A549 treated with Mapracorat at 1 μM for 4 hours (cell line): ENCODE results near the gene SNPH. TPM values are rescaled to one million over a fixed set of nuclear protein-coding genes. Genes with fewer than 3 reads are reported as not detected.

Experiments used
- total RNA-seq: library from RNA; stranded (reverse); fragments of 200-300 nt; extraction: Qiagen RNA extraction; gene quantifications from 5 replicates; pipeline ENCODE4 v1.2.3, GENCODE V29; 2022

The SNPH gene, protein sequence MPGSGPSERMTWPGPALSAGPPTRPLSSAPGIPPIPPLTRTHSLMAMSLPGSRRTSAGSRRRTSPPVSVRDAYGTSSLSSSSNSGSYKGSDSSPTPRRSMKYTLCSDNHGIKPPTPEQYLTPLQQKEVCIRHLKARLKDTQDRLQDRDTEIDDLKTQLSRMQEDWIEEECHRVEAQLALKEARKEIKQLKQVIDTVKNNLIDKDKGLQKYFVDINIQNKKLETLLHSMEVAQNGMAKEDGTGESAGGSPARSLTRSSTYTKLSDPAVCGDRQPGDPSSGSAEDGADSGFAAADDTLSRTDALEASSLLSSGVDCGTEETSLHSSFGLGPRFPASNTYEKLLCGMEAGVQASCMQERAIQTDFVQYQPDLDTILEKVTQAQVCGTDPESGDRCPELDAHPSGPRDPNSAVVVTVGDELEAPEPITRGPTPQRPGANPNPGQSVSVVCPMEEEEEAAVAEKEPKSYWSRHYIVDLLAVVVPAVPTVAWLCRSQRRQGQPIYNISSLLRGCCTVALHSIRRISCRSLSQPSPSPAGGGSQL
- total RNA-seq = 3.1 to 4.9 TPM (median 4.0 TPM) in 5 replicates

DNA sequence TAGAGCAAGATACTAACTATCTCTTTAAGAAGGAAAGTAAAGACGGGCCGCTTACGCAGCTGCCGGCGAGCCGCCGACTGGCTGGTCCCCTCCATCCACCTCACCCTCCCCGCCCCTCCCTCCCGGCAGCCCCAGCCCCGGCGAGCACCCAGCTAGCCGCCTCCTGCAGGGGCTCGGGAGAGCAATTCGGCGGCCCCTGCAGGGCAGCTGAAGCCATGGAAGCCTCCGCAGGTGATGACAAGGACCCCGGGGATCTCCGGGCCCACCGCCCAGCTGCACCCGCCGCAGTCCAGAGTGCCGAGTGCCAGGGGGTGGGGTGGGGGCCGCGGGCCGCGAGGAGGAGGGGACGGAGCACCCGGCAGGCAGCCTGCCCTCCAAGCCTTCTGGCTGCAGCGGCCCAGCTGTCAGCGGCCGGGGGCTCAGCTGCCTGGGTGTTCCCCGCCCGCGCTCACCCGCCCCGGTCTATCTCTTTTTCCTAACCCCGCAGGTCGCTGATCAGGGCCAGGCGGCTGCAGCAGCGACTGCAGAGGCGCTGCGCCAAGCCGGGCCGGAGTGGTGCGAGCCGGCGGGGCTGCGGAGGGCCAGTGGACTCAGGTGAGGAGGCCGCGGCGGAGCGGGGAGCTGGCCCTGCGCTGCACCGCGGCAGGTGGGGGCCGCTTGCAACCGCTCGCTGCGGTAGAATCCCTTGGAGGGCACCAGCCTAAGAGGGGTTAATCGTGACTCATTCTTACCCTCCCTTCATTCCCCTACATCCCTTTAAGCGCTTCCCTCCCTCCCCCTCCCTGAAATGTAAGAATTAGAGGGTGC is at the start of gene SNPH:
TSS of gene SNPH (plus strand) at position 128 of the 807 bp plus-strand sequence. CDS start 29,946 bp downstream, outside the sequence.

DNA sequence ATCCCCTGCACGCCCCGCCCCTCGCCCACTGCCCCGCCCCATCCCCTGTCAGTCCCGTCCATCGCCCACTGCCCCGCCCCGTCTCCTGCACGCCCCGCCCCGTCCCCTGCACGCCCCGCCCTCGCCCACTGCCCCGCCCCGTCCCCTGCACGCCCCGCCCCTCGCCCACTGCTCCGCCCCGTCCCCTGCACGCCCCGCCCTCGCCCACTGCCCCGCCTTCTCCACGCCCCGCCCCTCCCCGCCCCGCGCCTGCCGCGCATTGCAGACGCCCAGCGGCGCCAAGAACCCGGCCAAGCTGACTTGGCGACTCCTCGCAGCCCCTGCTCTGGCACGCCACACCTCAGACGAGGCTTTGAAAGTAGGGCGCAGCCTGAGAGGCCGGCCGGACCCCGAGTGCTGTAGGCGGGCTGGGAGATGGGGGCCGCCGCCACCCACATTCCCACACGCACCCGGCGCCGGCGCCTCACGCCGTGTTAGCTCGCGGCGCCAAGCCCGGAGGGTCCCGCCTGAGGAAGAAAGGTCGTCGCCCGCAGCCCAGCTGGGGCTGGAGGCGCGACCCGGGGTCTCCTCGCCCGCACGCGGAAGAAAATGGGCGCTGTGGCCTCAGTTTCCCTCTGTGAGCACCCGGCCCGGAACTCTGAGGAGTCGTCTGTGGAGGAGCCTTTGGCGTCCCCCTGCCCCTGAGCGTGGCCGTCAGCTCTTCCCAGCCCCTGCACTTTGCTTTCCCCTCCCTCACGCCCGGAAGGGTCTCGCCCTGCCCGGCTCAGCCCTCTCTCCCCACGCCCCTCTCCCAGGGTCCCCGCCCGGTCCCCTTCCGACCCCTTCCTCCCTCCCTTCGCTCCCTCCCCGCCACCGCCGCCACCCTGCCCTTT is 40.1 kb upstream of the SNPH start, which contains the start of gene RAD21L1:
TSS of gene RAD21L1 (plus strand) at position 262 of the 872 bp plus-strand sequence. CDS start 2,410 bp downstream, outside the sequence.

DNA sequence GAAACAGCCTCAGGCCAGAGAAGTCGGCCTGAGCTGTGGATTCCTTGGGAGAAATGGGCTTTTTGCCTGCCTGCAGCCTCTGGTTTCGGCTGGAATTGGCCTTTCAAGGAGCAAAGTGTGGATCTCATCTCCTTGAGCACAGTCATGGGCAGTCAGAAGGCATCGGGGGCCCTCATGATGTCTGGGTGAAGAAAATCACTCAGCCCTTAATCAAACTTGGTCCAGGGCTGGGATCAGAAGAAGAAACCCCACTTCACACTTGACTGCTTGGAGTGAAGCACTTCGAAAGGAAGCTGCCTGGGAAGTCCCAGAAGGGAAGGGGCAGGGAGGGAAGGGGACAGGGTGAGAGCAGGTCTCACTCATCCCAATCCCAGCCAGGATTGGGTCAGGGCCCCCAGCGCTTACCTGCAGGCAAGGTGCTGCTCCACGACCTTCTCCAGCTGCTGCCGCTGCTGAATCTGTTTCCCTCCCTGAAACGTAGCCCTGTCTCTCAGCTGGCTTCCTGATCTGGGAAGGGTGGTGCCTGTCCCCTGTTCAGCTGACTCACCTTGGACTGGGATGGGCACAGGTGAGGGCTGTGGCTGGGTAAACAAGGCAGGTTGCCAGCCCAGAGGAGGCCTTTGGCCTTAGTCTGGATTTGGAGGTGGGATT is 62.7 kb downstream of the SNPH start, which contains the start of gene SDCBP2:
TSS of gene SDCBP2 (minus strand) at position 460 of the 651 bp plus-strand sequence. CDS start 8,723 bp downstream, outside the sequence.

Other genes starting within 250 kb of the SNPH start
- 205 to 221 TPM (median 209 TPM) in 5 replicates for gene PSMF1, start 147.7 kb upstream of the SNPH start, total RNA-seq
- 3.0 to 5.0 TPM (median 4.7 TPM) in 5 replicates for gene TMEM74B, start 81.3 kb upstream of the SNPH start, total RNA-seq
- gene C20orf202, start 62.8 kb upstream of the SNPH start, total RNA-seq = 0.22 TPM in 1 of 5 replicates, not detected in the others
- not detected in 5 replicates for gene RAD21L1, start 40.2 kb upstream of the SNPH start, total RNA-seq
- gene SDCBP2, start 62.8 kb downstream of the SNPH start, total RNA-seq = 1.8 to 2.3 TPM (median 2.2 TPM) in 5 replicates
- 523 to 533 TPM (median 529 TPM) in 5 replicates for gene FKBP1A, start 126.8 kb downstream of the SNPH start, total RNA-seq
- gene NSFL1C, start 200.6 kb downstream of the SNPH start, total RNA-seq = 104 to 139 TPM (median 113 TPM) in 5 replicates
- 0.15 TPM in 1 of 5 replicates, not detected in the others for gene SIRPB2, start 225.1 kb downstream of the SNPH start, total RNA-seq